Omental fat pad (tissue), 4 donors: Measurements from ENCODE around the gene DNMT1. TPM values are rescaled to one million over a fixed set of nuclear protein-coding genes. Genes with fewer than 3 reads are reported as not detected.
"Not testable (repeated sequence)": the region's sequence is repeated elsewhere in the genome, so short reads cannot be mapped to it uniquely, and the experiment has no call there.

Experiments
- ATAC-seq: fragments of 150-250 bp; one replicate; pipeline ENCODE4 v1.9.1; 2016; ENCODE audit warnings: mild to moderate bottlenecking, moderate library complexity; ENCODE audit not compliant: low FRiP score
- DNase-seq: peaks from one replicate; pipeline ENCODE4 v3.0.0-alpha.2; 2019; ENCODE audit warnings: low spot score
- total RNA-seq, 4 donors: library from RNA; depleted of rRNA; stranded (reverse); fragments of >200 nt; gene quantifications; one replicate each; pipeline ENCODE4 v1.1.0, GENCODE V29; 2016
- TF ChIP-seq, protein P1 (sequence below), 3 donors: fragments of 450-650 bp; IDR thresholded peaks; one replicate each; pipeline ENCODE4 v1.5.1; 2016 to 2017; ENCODE audit warnings: antibody characterized with exemption in 3 of 3, mild to moderate bottlenecking in 3 of 3, moderate library complexity in 2 of 3

DNMT1 gene
- total RNA-seq: 10 to 100 TPM; 38.4 to 84.7 (median 50.2) TPM

DNA sequence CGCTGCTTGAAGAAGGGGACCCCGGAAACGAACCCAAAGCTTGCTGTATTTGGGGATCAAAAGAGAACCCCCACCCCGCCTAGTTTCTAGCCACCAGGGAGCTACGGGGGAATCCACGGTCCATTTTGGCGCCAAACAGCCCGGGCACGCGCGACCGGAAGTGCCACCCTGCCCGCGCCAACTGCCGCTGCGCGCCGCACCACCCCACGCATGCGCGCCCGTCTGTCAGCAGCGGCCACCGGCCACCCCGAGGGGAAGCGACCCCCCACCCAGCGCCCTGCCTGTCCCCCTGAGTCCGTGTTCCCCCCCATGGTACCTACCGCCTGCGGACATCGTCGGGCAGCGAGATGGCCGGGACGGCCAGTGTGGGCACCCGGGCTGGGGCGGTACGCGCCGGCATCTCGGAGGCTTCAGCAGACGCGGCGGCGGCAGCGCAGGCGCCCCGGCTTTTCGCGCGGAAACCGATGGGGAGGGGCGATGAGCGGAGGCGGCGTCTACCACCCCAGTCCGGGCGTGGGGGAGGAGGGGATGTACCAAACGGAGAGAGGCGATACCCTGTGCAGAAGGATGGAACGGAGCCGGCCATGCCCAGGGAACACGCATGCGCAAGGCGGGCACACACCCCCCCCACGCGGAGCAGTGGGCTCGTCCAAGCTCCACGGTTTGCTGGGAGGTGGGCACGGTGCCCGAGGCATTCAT is at the start of gene DNMT1:
TSS of gene DNMT1 (minus strand) at position 454 of the 699 bp plus-strand sequence. CDS start at position 400, 54 bp downstream.
- TF ChIP-seq, protein P1, sequence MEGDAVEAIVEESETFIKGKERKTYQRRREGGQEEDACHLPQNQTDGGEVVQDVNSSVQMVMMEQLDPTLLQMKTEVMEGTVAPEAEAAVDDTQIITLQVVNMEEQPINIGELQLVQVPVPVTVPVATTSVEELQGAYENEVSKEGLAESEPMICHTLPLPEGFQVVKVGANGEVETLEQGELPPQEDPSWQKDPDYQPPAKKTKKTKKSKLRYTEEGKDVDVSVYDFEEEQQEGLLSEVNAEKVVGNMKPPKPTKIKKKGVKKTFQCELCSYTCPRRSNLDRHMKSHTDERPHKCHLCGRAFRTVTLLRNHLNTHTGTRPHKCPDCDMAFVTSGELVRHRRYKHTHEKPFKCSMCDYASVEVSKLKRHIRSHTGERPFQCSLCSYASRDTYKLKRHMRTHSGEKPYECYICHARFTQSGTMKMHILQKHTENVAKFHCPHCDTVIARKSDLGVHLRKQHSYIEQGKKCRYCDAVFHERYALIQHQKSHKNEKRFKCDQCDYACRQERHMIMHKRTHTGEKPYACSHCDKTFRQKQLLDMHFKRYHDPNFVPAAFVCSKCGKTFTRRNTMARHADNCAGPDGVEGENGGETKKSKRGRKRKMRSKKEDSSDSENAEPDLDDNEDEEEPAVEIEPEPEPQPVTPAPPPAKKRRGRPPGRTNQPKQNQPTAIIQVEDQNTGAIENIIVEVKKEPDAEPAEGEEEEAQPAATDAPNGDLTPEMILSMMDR (IDR thresholded peaks at IDR 0.05): no peak
- ATAC-seq: peak; percentile 99
- DNase-seq: peak; percentile 80

DNA sequence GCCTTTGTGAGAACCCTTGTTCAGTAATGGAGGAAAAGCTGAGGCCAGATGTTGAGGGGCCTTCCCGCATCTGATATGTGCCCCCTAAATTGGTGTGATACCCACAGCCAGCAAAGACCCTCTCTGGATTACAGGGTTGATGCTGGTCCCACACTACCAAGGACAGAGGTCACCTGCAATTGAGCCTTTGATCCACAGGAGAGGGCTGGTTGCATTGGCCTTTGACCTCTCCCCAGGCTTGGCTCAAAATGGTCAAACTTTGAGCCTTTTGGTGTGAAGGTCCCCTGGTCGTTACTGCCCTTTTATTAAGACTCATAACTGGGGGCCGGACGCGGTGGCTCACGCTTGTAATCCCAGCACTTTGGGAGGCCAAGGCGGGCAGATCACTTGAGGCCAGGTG is 48.9 kb upstream of the DNMT1 start:
- DNase-seq (no peak), ATAC-seq (no peak)
- TF ChIP-seq, protein P1 (IDR thresholded peaks at IDR 0.05): no peak

DNA sequence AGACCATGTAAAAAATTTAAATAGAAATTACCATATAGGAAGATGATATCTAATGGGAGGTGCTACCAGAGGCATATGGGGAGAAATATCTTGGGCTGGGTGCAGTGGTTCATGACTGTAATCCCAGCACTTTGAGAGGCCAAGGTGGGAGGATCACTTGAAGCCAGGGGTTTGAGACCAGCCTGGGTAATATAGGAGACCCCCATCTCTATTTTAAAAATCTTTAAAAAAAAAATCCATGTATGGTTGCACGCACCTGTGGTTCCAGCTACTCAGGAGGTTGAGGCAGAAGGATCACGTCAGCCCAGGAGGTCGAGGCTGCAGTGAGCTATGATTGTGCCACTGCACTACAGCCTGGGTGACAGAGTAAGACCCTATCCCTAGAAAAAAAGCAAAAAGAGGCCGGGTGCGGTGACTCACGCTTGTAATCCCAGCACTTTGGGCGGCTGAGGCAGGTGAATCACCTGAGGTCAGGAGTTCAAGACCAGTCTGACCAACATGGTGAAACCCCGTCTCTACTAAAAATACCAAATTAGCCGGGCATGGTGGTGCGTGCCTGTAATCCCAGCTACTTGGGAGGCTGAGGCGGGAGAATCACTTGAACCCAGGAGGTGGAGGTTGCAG is 47.2 kb upstream of the DNMT1 start:
- not testable (repeated sequence) for DNase-seq, ATAC-seq

DNA sequence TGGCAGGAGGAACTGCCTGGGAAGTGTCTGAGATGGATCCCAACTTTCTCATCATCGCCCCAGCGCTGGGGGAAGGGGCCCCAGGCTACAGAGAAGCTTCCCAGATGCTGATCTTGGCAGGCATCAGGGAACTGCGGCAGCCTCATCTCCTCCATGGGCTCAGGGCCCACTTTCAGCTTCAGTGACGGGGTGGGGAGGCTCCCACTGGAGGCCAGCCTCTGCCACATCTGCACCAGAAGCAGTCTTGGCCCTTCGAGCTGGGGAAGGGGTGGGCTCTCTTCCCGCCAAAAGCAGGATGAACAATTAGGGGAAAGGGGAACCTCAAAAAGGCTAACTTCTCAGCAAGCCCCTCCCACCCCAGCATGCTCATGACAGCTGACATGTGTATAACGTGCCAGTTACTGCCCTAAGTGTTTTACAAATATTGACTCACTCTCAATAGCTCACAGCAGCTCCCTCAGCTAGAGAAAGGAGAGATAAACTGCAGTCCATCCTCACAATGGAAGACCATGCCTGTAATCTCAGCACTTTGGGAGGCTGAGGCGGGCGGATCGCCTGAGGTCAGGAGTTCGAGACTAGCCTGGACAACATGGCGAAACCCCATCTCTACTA is 43.5 kb upstream of the DNMT1 start:
- TF ChIP-seq, protein P1 (IDR thresholded peaks at IDR 0.05): no peak
- DNase-seq (no peak), ATAC-seq (peak; percentile 38)

DNA sequence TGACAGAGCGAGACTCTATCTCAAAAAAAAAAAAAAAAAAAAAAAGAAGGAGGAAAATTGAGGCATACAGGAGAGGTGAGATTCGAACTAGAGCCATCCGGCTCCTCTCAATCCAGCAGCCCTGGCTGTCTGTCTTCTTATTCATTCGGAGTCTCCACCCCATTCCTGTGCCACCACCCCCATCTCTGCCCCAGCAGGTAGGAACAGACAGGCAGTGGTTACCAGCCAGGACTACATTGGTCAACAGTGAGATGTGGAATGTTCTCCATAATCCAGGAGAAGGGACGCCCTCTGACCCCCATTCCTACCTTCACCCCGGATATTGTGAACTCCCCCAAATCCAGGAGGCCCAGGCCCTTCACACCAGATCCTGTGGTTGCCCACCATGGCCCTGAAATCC is 42.9 kb upstream of the DNMT1 start:
- DNase-seq (no peak), ATAC-seq (no peak)
- TF ChIP-seq, protein P1 (IDR thresholded peaks at IDR 0.05): no peak

DNA sequence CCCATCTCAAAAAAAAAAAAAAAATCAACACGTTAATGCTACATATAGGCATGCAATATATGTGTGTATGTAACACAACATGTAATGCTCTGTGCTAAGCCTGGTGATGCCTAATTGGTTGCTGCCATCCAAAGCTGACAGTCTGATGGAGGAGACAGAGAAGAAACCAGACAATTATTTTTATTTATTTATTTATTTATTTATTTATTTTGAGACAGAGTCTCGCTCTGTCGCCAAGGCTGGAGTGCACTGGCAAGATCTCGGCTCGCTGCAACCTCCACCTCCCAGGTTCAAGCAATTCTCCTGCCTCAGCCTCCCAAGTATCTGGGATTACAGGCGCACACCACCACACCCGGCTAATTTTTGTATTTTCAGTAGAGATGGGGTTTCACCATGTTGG is 40.7 kb upstream of the DNMT1 start:
- not testable (repeated sequence) for DNase-seq, ATAC-seq

DNA sequence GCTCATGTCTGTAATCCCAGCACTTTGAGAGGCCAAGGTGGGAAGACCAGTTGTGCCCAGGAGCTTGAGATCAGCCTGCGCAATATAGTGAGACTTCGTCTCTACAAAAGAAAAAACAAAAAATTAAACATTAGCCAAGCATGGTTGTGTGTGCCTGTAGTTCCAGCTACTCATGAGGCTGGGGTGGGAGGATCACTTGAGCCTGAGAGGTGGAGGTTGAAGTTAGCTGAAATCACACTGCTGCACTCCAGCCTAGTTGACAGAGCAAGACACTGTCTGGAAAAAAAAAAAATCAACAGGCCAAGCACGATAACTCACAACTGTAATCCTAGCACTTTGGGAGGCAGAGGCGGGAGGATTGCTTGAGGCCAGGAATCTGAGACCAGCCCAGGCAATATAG is 40.2 kb upstream of the DNMT1 start:
- ATAC-seq: no peak
- TF ChIP-seq, protein P1 (IDR thresholded peaks at IDR 0.05): no peak

DNA sequence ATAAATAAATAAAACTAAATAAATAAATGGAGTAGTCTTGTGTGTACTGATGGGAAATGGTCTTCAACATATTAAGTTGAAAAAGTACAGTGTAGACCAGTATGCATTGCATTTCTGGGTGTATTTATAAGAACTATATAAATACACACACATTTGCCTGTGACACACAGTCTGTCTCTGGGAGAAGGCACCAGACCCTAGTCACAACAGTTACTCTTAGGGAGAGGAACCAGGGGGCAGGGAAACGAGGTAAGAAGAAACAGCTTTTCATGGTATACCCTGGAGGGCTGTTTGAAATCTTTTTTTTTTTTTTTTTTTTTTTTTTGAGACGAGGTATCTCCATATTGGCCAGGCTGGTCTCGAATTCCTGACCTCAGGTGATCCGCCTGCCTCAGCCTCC is 39.2 kb upstream of the DNMT1 start:
- DNase-seq: no peak
- TF ChIP-seq, protein P1 (IDR thresholded peaks at IDR 0.05): no peak
- ATAC-seq: no peak

More for the DNA sequence above, 40.2 kb upstream of the DNMT1 start:
- DNase-seq: no peak
